GM12878 (cell line): ENCODE results near the gene ACSL1. TPM values are rescaled to one million over a fixed set of nuclear protein-coding genes. Genes with fewer than 3 reads are reported as not detected.

Experiments used
- ATAC-seq: fragments of 200-7000 bp; cut with Tn5 transposase; 3 replicates; pipeline ENCODE4 v1.9.1; 2020; ENCODE audit warnings: mild to moderate bottlenecking, moderate library complexity
- BruUV-seq: library from RNA; stranded (reverse); fragments of 400-500 nt; replicated peaks from 2 replicates; lab custom pipeline; 2021; lab: Mats Ljungman, UMichigan
- CTCF ChIA-PET: fragments of 300-600 bp; sonication (Branson Sonifier 250); formaldehyde crosslinking; extraction: SDS; loops from one replicate; lab custom pipeline; 2021; ENCODE audit warnings: inconsistent platforms; lab: Yijun Ruan, JAX
- POLR2A ChIA-PET: fragments of 350-600 bp; formaldehyde crosslinking; extraction: SDS; loops from one replicate; lab custom pipeline; 2021; ENCODE audit warnings: inconsistent platforms; lab: Charles Lee
- RAD21 ChIA-PET: fragments of 300-600 bp; sonication (Branson Sonifier 250); formaldehyde crosslinking; loops from one replicate; lab custom pipeline; 2023; ENCODE audit warnings: antibody characterized with exemption; ENCODE audit not compliant: unreplicated experiment; lab: Charles Lee
- SMC1A ChIA-PET: fragments of 300-600 bp; sonication (Branson Sonifier 250); formaldehyde crosslinking; loops from one replicate; lab custom pipeline; 2023; ENCODE audit not compliant: unreplicated experiment, uncharacterized antibody; lab: Charles Lee
- DNase-seq: peaks from one replicate; pipeline ENCODE4 v3.0.0-alpha.2; 2011; ENCODE audit warnings: low read depth, low spot score
- FAIRE-seq: peaks from 3 replicates; lab custom pipeline; 2011; peaks lifted over from hg19 to GRCh38; lab: Jason Lieb, UNC
- H2AFZ ChIP-seq: 2 replicates; pipeline ENCODE4 v1.6.0; 2011; ENCODE audit warnings: low read depth, low read length, control low read depth; ENCODE audit not compliant: control insufficient read depth
- H3K27ac ChIP-seq: 2 replicates; pipeline ENCODE4 v1.5.1; 2011; ENCODE audit warnings: control low read depth; ENCODE audit not compliant: control insufficient read depth, insufficient read depth
- H3K27me3 ChIP-seq, 2 experiments: replicated peaks in 1 of 2; 2 replicates each; pipeline versions ENCODE4 v1.6.0 to v1.6.1; 2011; ENCODE audit warnings: low read length in 1 of 2; ENCODE audit not compliant: control insufficient read depth in 2 of 2, insufficient read depth in 2 of 2
- H3K36me3 ChIP-seq, 2 experiments: 2 replicates each; pipeline ENCODE4 v1.5.1; 2011; ENCODE audit warnings: low read length in 1 of 2; ENCODE audit not compliant: control insufficient read depth in 2 of 2, insufficient read depth in 2 of 2
- H3K4me1 ChIP-seq: 2 replicates; pipeline ENCODE4 v1.6.1; 2011; ENCODE audit warnings: mild to moderate bottlenecking, low read length, moderate library complexity, mixed read lengths; ENCODE audit not compliant: control insufficient read depth, insufficient read depth
- H3K4me2 ChIP-seq: 2 replicates; pipeline ENCODE4 v1.6.0; 2011; ENCODE audit warnings: control low read depth; ENCODE audit not compliant: control insufficient read depth, insufficient read depth
- H3K4me3 ChIP-seq: fragments of 200-600 bp; sonication (generic); 2 replicates; pipeline ENCODE4 v1.5.1; 2016
- H3K79me2 ChIP-seq: 2 replicates; pipeline ENCODE4 v1.6.0; 2011; ENCODE audit warnings: low read length; ENCODE audit not compliant: control insufficient read depth, insufficient read depth
- H3K9ac ChIP-seq: 2 replicates; pipeline ENCODE4 v1.8.0; 2011; ENCODE audit warnings: low read length, control low read depth, mixed read lengths; ENCODE audit not compliant: control insufficient read depth, insufficient read depth
- H3K9me3 ChIP-seq: replicated peaks from 3 replicates; pipeline ENCODE4 v1.5.1; 2011; ENCODE audit warnings: mild to moderate bottlenecking, low read length; ENCODE audit not compliant: control insufficient read depth, insufficient read depth
- H4K20me1 ChIP-seq: 2 replicates; pipeline ENCODE4 v1.6.0; 2011; ENCODE audit not compliant: control insufficient read depth, insufficient read depth
- ATF7 ChIP-seq: fragments of 450-650 bp; IDR thresholded peaks from 2 replicates; pipeline ENCODE4 v1.6.1; 2016; ENCODE audit warnings: low read depth, mild to moderate bottlenecking
- BCLAF1 ChIP-seq: fragments of 450-650 bp; IDR thresholded peaks from 2 replicates; pipeline ENCODE4 v1.6.1; 2017; ENCODE audit warnings: antibody characterized with exemption, mild to moderate bottlenecking, moderate library complexity
- FOXM1 ChIP-seq: IDR thresholded peaks from 2 replicates; pipeline ENCODE4 v1.6.1; 2012; ENCODE audit warnings: low read depth, mild to moderate bottlenecking, inconsistent platforms, low read length, moderate library complexity
- WGBS: methylation state at CpG from one replicate; pipeline ENCODE4 v1.1.6; 2016; ENCODE audit warnings: low lambda C conversion rate; ENCODE audit not compliant: insufficient replicate concordance, insufficient coverage; ENCODE audit errors: missing lambda C conversion rate; 5-methylcytosine and 5-hydroxymethylcytosine counted together
- in situ Hi-C: fragments of 300-500 bp; cut with MboI; formaldehyde crosslinking; loops from 9 replicates; pipeline ENCODE4 v1.14.3; 2018; ENCODE audit warnings: mixed read lengths
- intact Hi-C: fragments of 100-400 bp; cut with micrococcal nuclease; formaldehyde crosslinking; loops from one replicate; pipeline ENCODE4 v1.14.2; 2022; ENCODE audit not compliant: unreplicated experiment
- polyA plus RNA-seq, 11 experiments: library from polyadenylated mRNA; depleted of rRNA in 4 of 11; unstranded in 6 of 11; stranded (reverse) in 5 of 11; fragments of >200 nt; fragmentation: Nextera tagmentation in 4 of 11; fragmentation: Illumina TruSeq in 1 of 11; extraction: Ambion mirVana in 4 of 11; extraction: Trizol in 1 of 11; gene quantifications; 1 replicate in 1 of 11; 2 replicates in 10 of 11; pipeline versions ENCODE4 v1.2.1 to v1.2.3, GENCODE V29; 2011 to 2016; ENCODE audit warnings: inconsistent platforms in 2 of 11, missing spikeins in 2 of 11, low read depth in 1 of 11
- total RNA-seq, 4 experiments: library from RNA; depleted of rRNA in 3 of 4; stranded (reverse); fragments of >200 nt in 3 of 4; fragmentation: Illumina TruSeq in 1 of 4; extraction: Trizol in 1 of 4; gene quantifications; 2 replicates each; pipeline versions ENCODE4 v1.2.1 to v1.2.3, GENCODE V29; 2013 to 2021

ACSL1 gene
- total and polyA plus RNA-seq, 10 of the 15 experiments (the other 5 are each of a cell fraction or from before 2014, with no cell fraction given): 30.7 to 68.1 (median 58.7) TPM

- H3K9ac ChIP-seq: no peak overlapping the region
- no peak overlapping the region for H3K27ac ChIP-seq
- FAIRE-seq (no peak), DNase-seq (no peak), ATAC-seq (no peak)
- no peak overlapping the region for H3K4me3 ChIP-seq
- H4K20me1 ChIP-seq: no peaks in the 10 kb centered on the region
- H2AFZ ChIP-seq: no peak overlapping the region
- intact Hi-C loops (no loop called here), in situ Hi-C loops (no loop called here)
- BruUV-seq: no TSS peak
- ChIA-PET POLR2A (no interaction called here), SMC1A (interaction anchor here (3.6 kb wide), 1 partner anchor 10 kb away, joined by 21 read pairs; no protein-coding TSS in a partner anchor), CTCF (no interaction called here), RAD21 (no interaction called here)
- 68% methylated on average over 11 of the region's 11 CpGs for WGBS
- no peaks in the 10 kb centered on the region for H3K4me1 ChIP-seq
- no peak overlapping the region for H3K4me2 ChIP-seq
- H3K79me2 ChIP-seq: no peaks in the 10 kb centered on the region
- H3K36me3 ChIP-seq: no peaks in the 10 kb centered on the region
- TF ChIP-seq BCLAF1 (no peak), ATF7 (0 out of 2 replicates have a peak, but pooled peaks have one; percentile 25), FOXM1 (no peak)
- no peaks in the 10 kb centered on the region for H3K9me3 ChIP-seq
- no peaks in the 10 kb centered on the region for H3K27me3 ChIP-seq
These were observed 12.7 kb upstream of the ACSL1 start for GRCh38 chr4:184838249-184839074.
